HepG2 (cell line): ENCODE measurements around the gene CCNQ. TPM values are rescaled to one million over a fixed set of nuclear protein-coding genes. Genes with fewer than 3 reads are reported as not detected.

Experiments used
- CBX1 ChIP-seq: IDR thresholded peaks from one replicate; pipeline ENCODE4 v1.6.1; 2016; ENCODE audit warnings: antibody characterized with exemption, low read depth
- GPBP1L1 ChIP-seq: sonication (generic); formaldehyde crosslinking; IDR thresholded peaks from 2 replicates; pipeline ENCODE4 v1.5.0; 2020; ENCODE audit warnings: mild to moderate bottlenecking, missing genetic modification reagents
- HINFP ChIP-seq: sonication (generic); formaldehyde crosslinking; IDR thresholded peaks from 2 replicates; pipeline ENCODE4 v1.4.0; 2020; ENCODE audit warnings: low read depth, mild to moderate bottlenecking, missing genetic modification reagents
- JARID2 ChIP-seq: sonication (generic); formaldehyde crosslinking; IDR thresholded peaks from 2 replicates; pipeline ENCODE4 v1.8.1; 2023; ENCODE audit warnings: missing genetic modification reagents, inconsistent platforms; ENCODE audit not compliant: insufficient replicate concordance
- JUNB ChIP-seq: sonication (generic); formaldehyde crosslinking; IDR thresholded peaks from 2 replicates; pipeline ENCODE4 v1.8.0; 2022; ENCODE audit warnings: missing genetic modification reagents, mild to moderate bottlenecking, borderline replicate concordance
- KLF12 ChIP-seq: sonication (generic); formaldehyde crosslinking; IDR thresholded peaks from 2 replicates; pipeline ENCODE4 v1.4.0; 2020; ENCODE audit warnings: missing genetic modification reagents, borderline replicate concordance
- MTA3 ChIP-seq: sonication (generic); formaldehyde crosslinking; IDR thresholded peaks from 2 replicates; pipeline ENCODE4 v1.4.0; 2020; ENCODE audit warnings: missing genetic modification reagents
- NR2F6 ChIP-seq, 2 experiments: IDR thresholded peaks; 2 replicates each; pipeline ENCODE4 v1.6.1; 2016; ENCODE audit warnings: antibody characterized with exemption in 1 of 2, mild to moderate bottlenecking in 1 of 2
- PCBP1 ChIP-seq: fragments of 200-400 bp; formaldehyde crosslinking; IDR thresholded peaks from 2 replicates; pipeline ENCODE4 v1.6.1; 2017; ENCODE audit warnings: mild to moderate bottlenecking, low read depth, low read length, borderline replicate concordance
- SIX1 ChIP-seq: sonication (generic); formaldehyde crosslinking; IDR thresholded peaks from 2 replicates; pipeline ENCODE4 v1.4.0; 2020; ENCODE audit warnings: missing genetic modification reagents, borderline replicate concordance
- SMAD3 ChIP-seq: sonication (generic); formaldehyde crosslinking; IDR thresholded peaks from 2 replicates; pipeline ENCODE4 v1.4.0; 2020; ENCODE audit warnings: missing genetic modification reagents
- THAP8 ChIP-seq: sonication (generic); formaldehyde crosslinking; IDR thresholded peaks from 2 replicates; pipeline ENCODE4 v1.5.1; 2020; ENCODE audit warnings: missing genetic modification reagents, mild to moderate bottlenecking, borderline replicate concordance
- TRIM22 ChIP-seq: fragments of 450-650 bp; IDR thresholded peaks from 2 replicates; pipeline ENCODE4 v1.6.1; 2017
- ZBTB10 ChIP-seq: sonication (generic); formaldehyde crosslinking; IDR thresholded peaks from 2 replicates; pipeline ENCODE4 v1.4.0; 2020; ENCODE audit warnings: missing genetic modification reagents, borderline replicate concordance
- ZFY ChIP-seq: sonication (generic); formaldehyde crosslinking; IDR thresholded peaks from 2 replicates; pipeline ENCODE4 v1.4.0; 2020; ENCODE audit warnings: missing genetic modification reagents
- ZMAT3 ChIP-seq: sonication (generic); formaldehyde crosslinking; conservative IDR thresholded peaks from 2 replicates; pipeline ENCODE4 v1.7.0; 2021; ENCODE audit warnings: missing genetic modification reagents
- ZNF20 ChIP-seq: sonication (generic); formaldehyde crosslinking; IDR thresholded peaks from 2 replicates; pipeline ENCODE4 v1.4.0; 2020; ENCODE audit warnings: mild to moderate bottlenecking, moderate library complexity, missing genetic modification reagents
- ZNF296 ChIP-seq: sonication (generic); formaldehyde crosslinking; conservative IDR thresholded peaks from 2 replicates; pipeline ENCODE4 v1.5.0; 2020; ENCODE audit warnings: mild to moderate bottlenecking, missing genetic modification reagents
- ZNF431 ChIP-seq: sonication (generic); formaldehyde crosslinking; IDR thresholded peaks from 2 replicates; pipeline ENCODE4 v1.9.0; 2022; ENCODE audit warnings: missing genetic modification reagents, low read depth, mild to moderate bottlenecking, borderline replicate concordance
- ZNF577 ChIP-seq: sonication (generic); formaldehyde crosslinking; IDR thresholded peaks from 2 replicates; pipeline ENCODE4 v1.4.0; 2020; ENCODE audit warnings: mild to moderate bottlenecking, low read depth, missing genetic modification reagents, borderline replicate concordance
- ZNF772 ChIP-seq: sonication (generic); formaldehyde crosslinking; IDR thresholded peaks from 2 replicates; pipeline ENCODE4 v1.5.0; 2020; ENCODE audit warnings: mild to moderate bottlenecking, missing genetic modification reagents
- ZZZ3 ChIP-seq: sonication (generic); formaldehyde crosslinking; IDR thresholded peaks from 2 replicates; pipeline ENCODE4 v1.4.0; 2020; ENCODE audit warnings: missing genetic modification reagents, mild to moderate bottlenecking, borderline replicate concordance
- polyA plus RNA-seq, 8 experiments: library from polyadenylated mRNA; depleted of rRNA in 3 of 8; stranded (reverse) in 7 of 8; unstranded in 1 of 8; fragments of >200 nt; fragmentation: Illumina TruSeq in 4 of 8; extraction: Trizol in 4 of 8; gene quantifications; 2 replicates each; pipeline versions ENCODE4 v1.2.1 to v1.2.3, GENCODE V29; 2011 to 2016; ENCODE audit warnings: low read depth in 4 of 8, missing spikeins in 1 of 8, mixed read lengths in 1 of 8; ENCODE audit not compliant: insufficient read depth in 1 of 8
- total RNA-seq, 5 experiments: library from RNA; depleted of rRNA; stranded (reverse); fragments of >200 nt; fragmentation: Illumina TruSeq; extraction: Trizol; gene quantifications; 2 replicates each; pipeline ENCODE4 v1.2.3, GENCODE V29; 2016; ENCODE audit warnings: low read depth in 1 of 5

CCNQ gene
- total and polyA plus RNA-seq, 2 of the 13 experiments (the other 11 are each of a cell fraction or from before 2014, with no cell fraction given): 15.0 to 25.5 TPM

- TF ChIP-seq ZFY (CRISPR knock-in tag) (peak; percentile 45; the same call in 1 of the 2 replicates), JUNB (CRISPR knock-in tag) (peak; percentile 50; the same call in 1 of the 2 replicates), ZNF577 (CRISPR knock-in tag) (no peak), SMAD3 (CRISPR knock-in tag) (0 out of 2 replicates have a peak, but pooled peaks have one; percentile 40), ZNF431 (CRISPR knock-in tag) (no peak), HINFP (CRISPR knock-in tag) (no peak), ZZZ3 (no peak), ZMAT3 (CRISPR knock-in tag) (no peak; the same call in 1 of the 2 replicates), ZNF296 (CRISPR knock-in tag) (no peak), ZNF772 (CRISPR knock-in tag) (peak; percentile 77; the same call in 1 of the 2 replicates), ZBTB10 (CRISPR knock-in tag) (0 out of 2 replicates have a peak, but pooled peaks have one; percentile 69), KLF12 (CRISPR knock-in tag) (no peak; the same call in 1 of the 2 replicates), SIX1 (no peak), PCBP1 (no peak), THAP8 (CRISPR knock-in tag) (no peak), ZNF20 (no peak), MTA3 (CRISPR knock-in tag) (no peak), CBX1 (no peak), TRIM22 (no peak), NR2F6 (IDR thresholded peaks at IDR 0.05) (peak; percentile 98), NR2F6 (CRISPR knock-in tag; IDR thresholded peaks at IDR 0.05) (peak; percentile 99), JARID2 (CRISPR knock-in tag) (no peak), GPBP1L1 (CRISPR knock-in tag) (no peak)
Observed at GRCh38 chrX:153623310-153624029, 24.5 kb upstream of the CCNQ start (continued).
